ENCODE results near the gene ZNHIT3. TPM values are rescaled to one million over a fixed set of nuclear protein-coding genes. Genes with fewer than 3 reads are reported as not detected.
A peak's percentile ranks its signal among the peaks of the same experiment; 100 is the strongest.
"Not testable (repeated sequence)": the region's sequence is repeated elsewhere in the genome, so short reads cannot be mapped to it uniquely, and the experiment has no call there.

Gene ZNHIT3
- total RNA-seq, 1 experiment from 2014 or later, result 89.7 TPM

- H3K4me3 ChIP-seq, result no peak overlapping the region
- no peak for DNase-seq
- H3K27ac ChIP-seq, result no peak overlapping the region
- H3K36me3 ChIP-seq, result no peaks in the 10 kb centered on the region
- peaks cover 31% of the 10 kb centered on the region for H3K27me3 ChIP-seq
- no peaks in the 10 kb centered on the region for H3K4me1 ChIP-seq
- H3K9me3 ChIP-seq (replicated peaks), result no peaks in the 10 kb centered on the region
Measured at GRCh38 chr17:36469733-36470132, 16.7 kb upstream of the ZNHIT3 start.

DNA sequence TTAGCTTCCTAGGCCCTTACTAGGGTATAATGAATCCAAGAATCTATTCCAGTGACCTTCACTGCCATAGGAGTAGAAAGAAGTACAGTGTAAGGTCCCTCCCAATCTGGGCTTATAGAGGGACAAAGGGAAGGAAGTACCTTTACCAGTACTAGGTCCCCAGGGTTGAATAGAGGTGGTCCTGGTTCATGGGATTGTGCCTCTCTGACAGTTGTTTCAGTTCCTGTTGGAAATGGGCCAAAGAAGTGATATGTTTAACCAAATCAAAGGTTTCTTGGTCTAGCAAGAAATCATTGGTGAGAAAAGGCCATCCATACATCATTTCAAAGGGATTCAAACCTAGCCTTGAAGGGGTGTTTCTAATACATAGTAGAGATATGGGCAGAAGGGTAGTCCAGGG is 16.0 kb upstream of the ZNHIT3 start:
- Histone ChIP-seq H3K27ac (no peak overlapping the region), H3K4me3 (no peak overlapping the region), H3K27me3 (peaks cover 31% of the 10 kb centered on the region), H3K9me3 (replicated peaks) (no peaks in the 10 kb centered on the region), H3K4me1 (no peaks in the 10 kb centered on the region), H3K36me3 (no peaks in the 10 kb centered on the region)
- DNase-seq, result no peak

GRCh38 chr17:36474571-36474970 is 11.9 kb upstream of the ZNHIT3 start:
- DNase-seq, result no peak
- Histone ChIP-seq H3K9me3 (replicated peaks) (no peaks in the 10 kb centered on the region), H3K4me3 (no peak overlapping the region), H3K27me3 (peaks cover 16% of the 10 kb centered on the region; the same call in 1 of the 2 replicates), H3K27ac (no peak overlapping the region), H3K36me3 (no peaks in the 10 kb centered on the region), H3K4me1 (no peaks in the 10 kb centered on the region)

DNA sequence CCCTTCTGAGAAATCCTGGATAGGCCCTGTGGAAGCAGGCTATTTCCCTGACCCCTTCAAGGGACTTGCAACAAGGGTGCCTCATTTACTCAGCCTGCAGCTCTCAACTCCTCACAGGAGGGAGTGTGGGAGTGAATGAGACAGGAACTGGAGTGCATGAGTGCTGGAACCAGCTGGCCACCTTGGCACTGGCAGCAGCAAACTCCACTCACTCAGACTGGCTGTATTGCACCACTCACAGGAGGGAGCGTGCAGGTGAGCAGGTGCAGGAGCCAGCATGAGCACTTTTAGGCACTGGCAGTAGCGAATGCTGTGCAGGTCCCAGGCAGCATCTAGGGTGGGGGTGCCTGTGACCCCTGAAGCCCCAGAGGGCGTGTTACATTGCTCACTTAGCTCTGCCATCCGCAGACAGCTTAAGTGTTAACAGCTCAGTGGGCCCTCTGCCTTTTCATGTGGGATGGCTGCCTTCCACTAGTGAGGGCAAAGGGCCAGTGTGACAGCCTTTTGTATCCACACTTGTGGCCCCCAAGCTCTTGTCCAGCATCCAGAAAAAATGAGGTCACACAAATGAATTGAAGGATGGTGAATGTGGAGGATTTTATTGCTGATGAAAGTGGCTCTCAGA is 11.0 kb upstream of the ZNHIT3 start:
- Histone ChIP-seq H3K27me3 (peaks cover 16% of the 10 kb centered on the region; the same call in 1 of the 2 replicates), H3K27ac (no peak overlapping the region), H3K36me3 (no peaks in the 10 kb centered on the region), H3K4me3 (no peak overlapping the region), H3K4me1 (no peaks in the 10 kb centered on the region), H3K9me3 (replicated peaks) (no peaks in the 10 kb centered on the region)
- DNase-seq, result no peak

- Histone ChIP-seq H3K4me1 (no peaks in the 10 kb centered on the region), H3K9me3 (replicated peaks) (no peaks in the 10 kb centered on the region), H3K27ac (no peak overlapping the region), H3K27me3 (no peaks in the 10 kb centered on the region), H3K36me3 (no peaks in the 10 kb centered on the region), H3K4me3 (no peak overlapping the region)
- no peak for DNase-seq
Measured at GRCh38 chr17:36481829-36482228, 4.7 kb upstream of the ZNHIT3 start.

- Histone ChIP-seq H3K27ac (no peak overlapping the region), H3K36me3 (no peaks in the 10 kb centered on the region), H3K27me3 (no peaks in the 10 kb centered on the region), H3K9me3 (replicated peaks) (no peaks in the 10 kb centered on the region), H3K4me3 (peak overlapping the region; percentile 24), H3K4me1 (no peaks in the 10 kb centered on the region)
- DNase-seq, result peak; percentile 64 to 78
Measured at GRCh38 chr17:36482611-36483504, 3.6 kb upstream of the ZNHIT3 start.

GRCh38 chr17:36484021-36484420 is 2.5 kb upstream of the ZNHIT3 start:
- not testable (repeated sequence) for H3K36me3 ChIP-seq; H3K4me3 ChIP-seq; H3K27me3 ChIP-seq; H3K9me3 ChIP-seq (replicated peaks); H3K27ac ChIP-seq; H3K4me1 ChIP-seq; DNase-seq

DNA sequence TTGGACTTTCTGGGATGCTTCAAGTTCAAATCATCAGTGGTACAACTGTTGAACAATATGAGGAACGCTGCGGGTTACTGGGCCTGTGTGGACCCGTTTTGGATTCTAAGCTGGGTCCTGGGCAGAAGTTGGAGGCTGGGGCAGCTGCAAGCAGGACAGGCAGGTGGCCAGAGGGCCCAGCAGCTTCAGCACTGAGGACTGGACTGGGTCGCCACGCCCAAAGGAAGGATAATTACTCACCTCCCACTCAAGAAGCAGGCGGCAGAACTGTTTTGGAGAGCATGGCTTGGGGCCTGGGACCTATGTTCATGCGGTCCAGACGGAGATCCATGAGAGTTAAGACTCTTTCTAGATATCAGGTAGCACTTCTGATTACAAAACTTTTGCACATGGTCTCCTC is 1.5 kb upstream of the ZNHIT3 start:
- Histone ChIP-seq H3K4me3 (no peak overlapping the region), H3K36me3 (peaks cover 11% of the 10 kb centered on the region), H3K4me1 (no peaks in the 10 kb centered on the region; the same call in 1 of the 2 replicates), H3K27me3 (no peaks in the 10 kb centered on the region), H3K27ac (no peak overlapping the region), H3K9me3 (replicated peaks) (no peaks in the 10 kb centered on the region)
- no peak for DNase-seq

DNA sequence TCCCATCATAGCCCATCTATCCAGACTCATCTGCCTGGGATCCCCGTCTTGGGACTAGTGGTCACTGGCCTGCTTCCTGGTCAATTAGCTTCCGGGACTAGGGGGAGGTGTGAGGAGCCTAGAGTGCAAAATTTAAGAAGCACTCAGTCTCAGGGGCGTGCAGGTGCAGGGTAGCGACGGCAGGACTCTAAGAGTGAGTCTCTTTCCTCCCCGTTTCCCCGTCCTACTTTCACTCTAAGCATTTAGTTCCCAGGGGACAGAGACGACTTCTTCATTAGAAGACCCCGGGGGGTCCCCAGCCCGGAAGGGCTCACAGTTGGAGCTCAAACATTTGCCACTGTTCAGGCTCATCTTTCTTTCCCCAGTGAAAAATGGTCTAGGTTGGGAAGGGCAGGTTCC is 677 bp upstream of the ZNHIT3 start:
- Histone ChIP-seq H3K36me3 (peaks cover 17% of the 10 kb centered on the region), H3K27ac (no peak overlapping the region), H3K9me3 (replicated peaks) (no peaks in the 10 kb centered on the region), H3K27me3 (no peaks in the 10 kb centered on the region), H3K4me3 (peak overlapping the region; percentile 80), H3K4me1 (no peaks in the 10 kb centered on the region; the same call in 1 of the 2 replicates)
- DNase-seq, result no peak

GRCh38 chr17:36493956-36494355 is 7.5 kb downstream of the ZNHIT3 start:
- Histone ChIP-seq H3K27ac (no peak overlapping the region), H3K4me3 (no peak overlapping the region), H3K27me3 (no peaks in the 10 kb centered on the region), H3K4me1 (no peaks in the 10 kb centered on the region), H3K9me3 (replicated peaks) (no peaks in the 10 kb centered on the region), H3K36me3 (peaks cover 72% of the 10 kb centered on the region)
- DNase-seq, result no peak

GRCh38 chr17:36494674-36495073 is 8.2 kb downstream of the ZNHIT3 start:
- Histone ChIP-seq H3K4me3 (no peak overlapping the region), H3K36me3 (peaks cover 71% of the 10 kb centered on the region), H3K4me1 (no peaks in the 10 kb centered on the region), H3K9me3 (replicated peaks) (no peaks in the 10 kb centered on the region), H3K27ac (no peak overlapping the region), H3K27me3 (no peaks in the 10 kb centered on the region)
- no peak for DNase-seq

GRCh38 chr17:36495076-36495578 is 8.6 kb downstream of the ZNHIT3 start:
- Histone ChIP-seq H3K36me3 (peaks cover 68% of the 10 kb centered on the region), H3K4me1 (no peaks in the 10 kb centered on the region), H3K27ac (no peak overlapping the region), H3K4me3 (no peak overlapping the region), H3K27me3 (no peaks in the 10 kb centered on the region), H3K9me3 (replicated peaks) (no peaks in the 10 kb centered on the region)
- DNase-seq, result no peak

DNA sequence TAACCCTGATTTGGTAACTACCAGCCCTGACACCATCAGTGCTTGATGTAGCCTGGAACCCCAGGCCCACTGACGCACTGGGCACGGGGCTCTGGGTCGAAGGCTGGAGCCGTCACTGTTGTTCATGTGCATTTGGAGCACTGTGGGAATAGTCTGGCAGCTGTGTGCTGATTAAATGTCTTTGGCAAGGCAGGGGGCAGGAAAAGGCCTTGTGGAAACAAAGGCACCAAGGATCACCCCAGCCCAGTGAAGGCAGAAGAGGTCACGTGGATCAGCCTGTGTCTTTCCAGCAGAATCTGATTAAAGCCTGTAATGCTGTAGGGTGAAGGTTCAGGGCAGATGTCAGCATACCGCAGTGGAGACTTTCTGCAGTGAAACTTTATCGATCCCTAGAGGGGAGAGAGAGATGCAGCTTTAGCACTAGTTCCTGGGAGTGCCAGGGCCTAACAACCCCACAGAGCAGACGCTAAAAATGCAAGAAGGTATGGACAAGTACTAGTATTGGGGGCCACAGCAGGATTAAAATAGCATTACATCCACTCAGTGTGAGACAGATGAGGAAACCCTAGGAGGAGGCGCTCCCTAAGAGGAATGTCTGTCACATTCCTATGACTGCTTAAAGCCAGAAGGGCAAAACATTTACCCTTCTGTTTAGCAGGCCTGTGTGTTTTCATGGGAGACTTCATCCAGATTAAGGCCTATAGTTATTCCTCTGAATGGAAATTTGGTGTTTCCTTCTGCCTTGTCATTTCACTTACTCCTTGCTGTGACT is 9.7 kb downstream of the ZNHIT3 start:
- Histone ChIP-seq H3K36me3 (peaks cover 68% of the 10 kb centered on the region), H3K27ac (no peak overlapping the region), H3K9me3 (replicated peaks) (no peaks in the 10 kb centered on the region), H3K4me1 (no peaks in the 10 kb centered on the region), H3K4me3 (no peak overlapping the region), H3K27me3 (no peaks in the 10 kb centered on the region)
- no peak for DNase-seq

- H3K36me3 ChIP-seq, result peaks cover 64% of the 10 kb centered on the region
- H3K27me3 ChIP-seq, result no peaks in the 10 kb centered on the region
- H3K9me3 ChIP-seq (replicated peaks), result no peaks in the 10 kb centered on the region
- no peaks in the 10 kb centered on the region for H3K4me1 ChIP-seq
- no peak overlapping the region for H3K27ac ChIP-seq
- no peak overlapping the region for H3K4me3 ChIP-seq
- no peak for DNase-seq
Measured at GRCh38 chr17:36498155-36498554, 11.7 kb downstream of the ZNHIT3 start.
